ENCODE results near the gene CEP120. TPM values are rescaled to one million over a fixed set of nuclear protein-coding genes. Genes with fewer than 3 reads are reported as not detected.

Gene CEP120
- total and polyA plus RNA-seq, 2 experiments from 2014 or later, result 4.9 to 16.3 TPM

DNA sequence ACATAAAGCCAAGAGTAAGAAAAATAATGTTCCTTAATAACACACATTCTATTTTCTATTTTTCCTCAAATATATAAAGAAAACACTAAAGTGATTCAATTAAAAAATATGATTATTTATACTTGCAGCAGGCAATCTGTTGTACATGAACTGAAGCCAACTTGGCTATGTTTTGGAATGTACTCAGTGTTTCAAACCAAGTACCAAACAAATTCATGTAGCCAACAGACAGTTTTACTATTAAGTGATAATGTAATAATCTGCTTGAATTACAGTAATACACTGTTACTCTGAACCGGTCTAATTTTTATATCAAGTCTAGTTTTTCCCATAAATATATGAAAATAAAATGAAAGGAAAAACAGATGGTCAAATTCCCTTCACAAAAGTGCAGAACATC lies 58.0 kb downstream of the CEP120 start (continued):
- TF ChIP-seq, protein P1, sequence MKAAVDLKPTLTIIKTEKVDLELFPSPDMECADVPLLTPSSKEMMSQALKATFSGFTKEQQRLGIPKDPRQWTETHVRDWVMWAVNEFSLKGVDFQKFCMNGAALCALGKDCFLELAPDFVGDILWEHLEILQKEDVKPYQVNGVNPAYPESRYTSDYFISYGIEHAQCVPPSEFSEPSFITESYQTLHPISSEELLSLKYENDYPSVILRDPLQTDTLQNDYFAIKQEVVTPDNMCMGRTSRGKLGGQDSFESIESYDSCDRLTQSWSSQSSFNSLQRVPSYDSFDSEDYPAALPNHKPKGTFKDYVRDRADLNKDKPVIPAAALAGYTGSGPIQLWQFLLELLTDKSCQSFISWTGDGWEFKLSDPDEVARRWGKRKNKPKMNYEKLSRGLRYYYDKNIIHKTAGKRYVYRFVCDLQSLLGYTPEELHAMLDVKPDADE (IDR thresholded peaks at IDR 0.05), result no peak
- TF ChIP-seq STAT1 (IDR thresholded peaks at IDR 0.05; ENCODE audit: unreplicated experiment), result no peak
- TF ChIP-seq, protein P2, sequence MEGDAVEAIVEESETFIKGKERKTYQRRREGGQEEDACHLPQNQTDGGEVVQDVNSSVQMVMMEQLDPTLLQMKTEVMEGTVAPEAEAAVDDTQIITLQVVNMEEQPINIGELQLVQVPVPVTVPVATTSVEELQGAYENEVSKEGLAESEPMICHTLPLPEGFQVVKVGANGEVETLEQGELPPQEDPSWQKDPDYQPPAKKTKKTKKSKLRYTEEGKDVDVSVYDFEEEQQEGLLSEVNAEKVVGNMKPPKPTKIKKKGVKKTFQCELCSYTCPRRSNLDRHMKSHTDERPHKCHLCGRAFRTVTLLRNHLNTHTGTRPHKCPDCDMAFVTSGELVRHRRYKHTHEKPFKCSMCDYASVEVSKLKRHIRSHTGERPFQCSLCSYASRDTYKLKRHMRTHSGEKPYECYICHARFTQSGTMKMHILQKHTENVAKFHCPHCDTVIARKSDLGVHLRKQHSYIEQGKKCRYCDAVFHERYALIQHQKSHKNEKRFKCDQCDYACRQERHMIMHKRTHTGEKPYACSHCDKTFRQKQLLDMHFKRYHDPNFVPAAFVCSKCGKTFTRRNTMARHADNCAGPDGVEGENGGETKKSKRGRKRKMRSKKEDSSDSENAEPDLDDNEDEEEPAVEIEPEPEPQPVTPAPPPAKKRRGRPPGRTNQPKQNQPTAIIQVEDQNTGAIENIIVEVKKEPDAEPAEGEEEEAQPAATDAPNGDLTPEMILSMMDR (conservative IDR thresholded peaks at IDR 0.05; ENCODE audit: low read depth in 2 of 2), result no peak
- no peak for TF ChIP-seq EZH2phosphoT487 (IDR thresholded peaks at IDR 0.05; ENCODE audit: unreplicated experiment)
- TF ChIP-seq POLR2AphosphoS5 (IDR thresholded peaks at IDR 0.05; ENCODE audit: low read depth), result no peak

DNA sequence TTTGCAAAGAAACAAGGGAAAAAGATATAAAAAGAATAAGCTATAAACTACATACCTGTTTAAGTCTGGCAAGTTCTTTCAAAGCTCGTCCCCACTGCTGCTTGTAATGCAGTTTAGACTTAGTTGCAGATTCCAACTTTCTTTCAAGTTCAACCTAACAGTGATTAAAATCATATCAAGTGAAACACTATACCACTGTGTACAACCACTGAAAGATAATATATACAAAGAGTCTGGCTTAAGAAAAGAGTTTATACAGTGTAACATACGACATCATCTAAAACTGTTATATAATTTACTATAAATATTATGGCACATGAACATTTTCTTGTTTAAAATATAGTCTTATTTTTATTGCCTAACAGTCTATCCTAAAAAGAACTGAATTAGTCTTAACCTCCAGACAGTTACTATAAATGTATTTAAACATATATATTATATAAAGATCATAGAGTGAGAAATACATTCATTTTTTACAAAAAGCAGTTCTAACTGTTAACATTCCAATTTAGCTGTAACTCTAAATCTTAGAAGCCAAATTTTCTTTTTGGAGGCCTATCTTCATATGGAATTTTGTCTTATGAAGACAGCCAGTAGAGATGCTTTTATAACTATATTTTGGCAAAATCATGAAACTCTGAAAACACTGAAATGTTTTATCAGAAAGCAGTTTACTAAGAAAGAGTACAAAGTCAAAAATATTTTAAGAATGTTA lies 58.6 kb downstream of the CEP120 start:
- H3K4me3 ChIP-seq, result no peak overlapping the region
- no peaks in the 10 kb centered on the region for H3K27me3 Mint-ChIP-seq (ENCODE audit: insufficient read depth, low read depth, poor library complexity)
- TF ChIP-seq, protein P1 (IDR thresholded peaks at IDR 0.05), result no peak
- TF ChIP-seq EZH2 (IDR thresholded peaks at IDR 0.05; ENCODE audit: low read depth, unreplicated experiment) (no peak), ZNF331 (CRISPR knock-in tag; IDR thresholded peaks at IDR 0.05; ENCODE audit: low read depth) (no peak), POLR2AphosphoS5 (IDR thresholded peaks at IDR 0.05; ENCODE audit: low read depth) (no peak), STAT1 (IDR thresholded peaks at IDR 0.05; ENCODE audit: unreplicated experiment) (no peak), NANOG (IDR thresholded peaks at IDR 0.05; ENCODE audit: borderline replicate concordance) (no peak), EZH2phosphoT487 (IDR thresholded peaks at IDR 0.05; ENCODE audit: unreplicated experiment) (no peak), ZNF114 (CRISPR knock-in tag; IDR thresholded peaks at IDR 0.05) (no peak)
- TF ChIP-seq, protein P3, sequence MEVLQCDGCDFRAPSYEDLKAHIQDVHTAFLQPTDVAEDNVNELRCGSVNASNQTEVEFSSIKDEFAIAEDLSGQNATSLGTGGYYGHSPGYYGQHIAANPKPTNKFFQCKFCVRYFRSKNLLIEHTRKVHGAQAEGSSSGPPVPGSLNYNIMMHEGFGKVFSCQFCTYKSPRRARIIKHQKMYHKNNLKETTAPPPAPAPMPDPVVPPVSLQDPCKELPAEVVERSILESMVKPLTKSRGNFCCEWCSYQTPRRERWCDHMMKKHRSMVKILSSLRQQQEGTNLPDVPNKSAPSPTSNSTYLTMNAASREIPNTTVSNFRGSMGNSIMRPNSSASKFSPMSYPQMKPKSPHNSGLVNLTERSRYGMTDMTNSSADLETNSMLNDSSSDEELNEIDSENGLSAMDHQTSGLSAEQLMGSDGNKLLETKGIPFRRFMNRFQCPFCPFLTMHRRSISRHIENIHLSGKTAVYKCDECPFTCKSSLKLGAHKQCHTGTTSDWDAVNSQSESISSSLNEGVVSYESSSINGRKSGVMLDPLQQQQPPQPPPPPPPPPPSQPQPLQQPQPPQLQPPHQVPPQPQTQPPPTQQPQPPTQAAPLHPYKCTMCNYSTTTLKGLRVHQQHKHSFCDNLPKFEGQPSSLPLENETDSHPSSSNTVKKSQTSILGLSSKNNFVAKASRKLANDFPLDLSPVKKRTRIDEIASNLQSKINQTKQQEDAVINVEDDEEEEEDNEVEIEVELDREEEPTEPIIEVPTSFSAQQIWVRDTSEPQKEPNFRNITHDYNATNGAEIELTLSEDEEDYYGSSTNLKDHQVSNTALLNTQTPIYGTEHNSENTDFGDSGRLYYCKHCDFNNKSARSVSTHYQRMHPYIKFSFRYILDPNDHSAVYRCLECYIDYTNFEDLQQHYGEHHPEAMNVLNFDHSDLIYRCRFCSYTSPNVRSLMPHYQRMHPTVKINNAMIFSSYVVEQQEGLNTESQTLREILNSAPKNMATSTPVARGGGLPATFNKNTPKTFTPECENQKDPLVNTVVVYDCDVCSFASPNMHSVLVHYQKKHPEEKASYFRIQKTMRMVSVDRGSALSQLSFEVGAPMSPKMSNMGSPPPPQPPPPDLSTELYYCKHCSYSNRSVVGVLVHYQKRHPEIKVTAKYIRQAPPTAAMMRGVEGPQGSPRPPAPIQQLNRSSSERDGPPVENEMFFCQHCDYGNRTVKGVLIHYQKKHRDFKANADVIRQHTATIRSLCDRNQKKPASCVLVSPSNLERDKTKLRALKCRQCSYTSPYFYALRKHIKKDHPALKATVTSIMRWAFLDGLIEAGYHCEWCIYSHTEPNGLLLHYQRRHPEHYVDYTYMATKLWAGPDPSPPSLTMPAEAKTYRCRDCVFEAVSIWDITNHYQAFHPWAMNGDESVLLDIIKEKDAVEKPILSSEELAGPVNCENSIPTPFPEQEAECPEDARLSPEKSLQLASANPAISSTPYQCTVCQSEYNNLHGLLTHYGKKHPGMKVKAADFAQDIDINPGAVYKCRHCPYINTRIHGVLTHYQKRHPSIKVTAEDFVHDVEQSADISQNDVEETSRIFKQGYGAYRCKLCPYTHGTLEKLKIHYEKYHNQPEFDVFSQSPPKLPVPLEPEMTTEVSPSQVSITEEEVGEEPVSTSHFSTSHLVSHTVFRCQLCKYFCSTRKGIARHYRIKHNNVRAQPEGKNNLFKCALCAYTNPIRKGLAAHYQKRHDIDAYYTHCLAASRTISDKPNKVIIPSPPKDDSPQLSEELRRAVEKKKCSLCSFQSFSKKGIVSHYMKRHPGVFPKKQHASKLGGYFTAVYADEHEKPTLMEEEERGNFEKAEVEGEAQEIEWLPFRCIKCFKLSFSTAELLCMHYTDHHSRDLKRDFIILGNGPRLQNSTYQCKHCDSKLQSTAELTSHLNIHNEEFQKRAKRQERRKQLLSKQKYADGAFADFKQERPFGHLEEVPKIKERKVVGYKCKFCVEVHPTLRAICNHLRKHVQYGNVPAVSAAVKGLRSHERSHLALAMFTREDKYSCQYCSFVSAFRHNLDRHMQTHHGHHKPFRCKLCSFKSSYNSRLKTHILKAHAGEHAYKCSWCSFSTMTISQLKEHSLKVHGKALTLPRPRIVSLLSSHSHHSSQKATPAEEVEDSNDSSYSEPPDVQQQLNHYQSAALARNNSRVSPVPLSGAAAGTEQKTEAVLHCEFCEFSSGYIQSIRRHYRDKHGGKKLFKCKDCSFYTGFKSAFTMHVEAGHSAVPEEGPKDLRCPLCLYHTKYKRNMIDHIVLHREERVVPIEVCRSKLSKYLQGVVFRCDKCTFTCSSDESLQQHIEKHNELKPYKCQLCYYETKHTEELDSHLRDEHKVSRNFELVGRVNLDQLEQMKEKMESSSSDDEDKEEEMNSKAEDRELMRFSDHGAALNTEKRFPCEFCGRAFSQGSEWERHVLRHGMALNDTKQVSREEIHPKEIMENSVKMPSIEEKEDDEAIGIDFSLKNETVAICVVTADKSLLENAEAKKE (CRISPR knock-in tag; IDR thresholded peaks at IDR 0.05), result no peak
- TF ChIP-seq, protein P2 (conservative IDR thresholded peaks at IDR 0.05; ENCODE audit: low read depth in 2 of 2), result no peak

More for the DNA sequence above, 58.6 kb downstream of the CEP120 start:
- H2AFZ ChIP-seq, result no peak overlapping the region
- no peak for DNase-seq (ENCODE audit: low spot score)
- ATAC-seq, result no peak
- H3K4me1 ChIP-seq (ENCODE audit: insufficient read depth), result no peaks in the 10 kb centered on the region
- H3K4me3 Mint-ChIP-seq, result no peak overlapping the region
- H3K27me3 ChIP-seq (ENCODE audit: insufficient read depth), result no peaks in the 10 kb centered on the region
- H4K20me1 ChIP-seq (replicated peaks; ENCODE audit: insufficient read depth), result no peaks in the 10 kb centered on the region
- no peaks in the 10 kb centered on the region for H3K9me3 Mint-ChIP-seq
- no peak overlapping the region for H3K27ac Mint-ChIP-seq
- H3K27ac ChIP-seq (ENCODE audit: low read depth), result no peak overlapping the region
- H3K4me2 ChIP-seq, result no peak overlapping the region
- no peaks in the 10 kb centered on the region for H3F3A ChIP-seq (replicated peaks; ENCODE audit: low read depth)
- no peaks in the 10 kb centered on the region for H3K79me2 ChIP-seq (replicated peaks; ENCODE audit: insufficient read depth)
- no peaks in the 10 kb centered on the region; the same call in 1 of the 2 replicates for H3K36me3 ChIP-seq (ENCODE audit: insufficient read depth)
- no peaks in the 10 kb centered on the region for H3K36me3 Mint-ChIP-seq (ENCODE audit: low read depth)
- peaks cover 3% of the 10 kb centered on the region; the same call in 1 of the 3 replicates for H3K4me1 Mint-ChIP-seq
- no peaks in the 10 kb centered on the region for H3K9me2 ChIP-seq (ENCODE audit: insufficient read depth)

Measured in GM23338 (cell line).